Smooth muscle cell (in vitro differentiated cells): Measurements from ENCODE around the gene SPOCD1. TPM values are rescaled to one million over a fixed set of nuclear protein-coding genes. Genes with fewer than 3 reads are reported as not detected.

ENCODE experiments used
- DNase-seq: peaks from one replicate; lab custom pipeline; 2025; ENCODE audit not compliant: unreplicated experiment; lab: John Stamatoyannopoulos, UW
- H2AFZ ChIP-seq: fragments of 200-600 bp; sonication (generic); 2 replicates; pipeline ENCODE4 v1.6.0; 2016; ENCODE audit warnings: antibody characterized with exemption, low read depth, mild to moderate bottlenecking
- H3F3A ChIP-seq: fragments of 200-600 bp; sonication (generic); 2 replicates; pipeline ENCODE4 v1.6.0; 2017; ENCODE audit warnings: antibody characterized with exemption, low read depth
- H3K27ac ChIP-seq: fragments of 200-600 bp; sonication (generic); 2 replicates; pipeline ENCODE4 v1.5.1; 2016; ENCODE audit warnings: low read depth, mild to moderate bottlenecking
- H3K27me3 ChIP-seq: fragments of 200-600 bp; sonication (generic); 2 replicates; pipeline ENCODE4 v1.6.1; 2016; ENCODE audit warnings: low read depth, mild to moderate bottlenecking
- H3K36me3 ChIP-seq: fragments of 200-600 bp; sonication (generic); 2 replicates; pipeline ENCODE4 v1.5.1; 2016; ENCODE audit warnings: low read depth
- H3K4me1 ChIP-seq: fragments of 200-600 bp; sonication (generic); 2 replicates; pipeline ENCODE4 v1.5.1; 2016; ENCODE audit warnings: low read depth
- H3K4me2 ChIP-seq: fragments of 200-600 bp; sonication (generic); 2 replicates; pipeline ENCODE4 v1.6.0; 2016; ENCODE audit warnings: mild to moderate bottlenecking
- H3K4me3 ChIP-seq: fragments of 200-600 bp; sonication (generic); 2 replicates; pipeline ENCODE4 v1.5.1; 2016; ENCODE audit warnings: mild to moderate bottlenecking
- H3K79me2 ChIP-seq: fragments of 200-600 bp; sonication (generic); 2 replicates; pipeline ENCODE4 v1.6.0; 2016; ENCODE audit warnings: low read depth, mild to moderate bottlenecking
- H3K9ac ChIP-seq: fragments of 200-600 bp; sonication (generic); 2 replicates; pipeline ENCODE4 v1.6.0; 2016; ENCODE audit warnings: low read depth
- H3K9me3 ChIP-seq: fragments of 200-600 bp; sonication (generic); replicated peaks from 2 replicates; pipeline ENCODE4 v1.5.1; 2016; ENCODE audit warnings: low read depth
- H4K20me1 ChIP-seq: fragments of 200-600 bp; sonication (generic); 2 replicates; pipeline ENCODE4 v1.6.0; 2016; ENCODE audit warnings: low read depth
- CTCF ChIP-seq: fragments of 200-600 bp; sonication (generic); IDR thresholded peaks from 2 replicates; pipeline ENCODE4 v1.5.1; 2017; ENCODE audit warnings: borderline replicate concordance, mild to moderate bottlenecking, antibody characterized with exemption; ENCODE audit not compliant: insufficient read depth, poor library complexity, severe bottlenecking
- WGBS: methylation state at CpG from one replicate; pipeline ENCODE4 v1.1.7; 2016; ENCODE audit warnings: low lambda C conversion rate; 5-methylcytosine and 5-hydroxymethylcytosine counted together
- polyA plus RNA-seq: library from polyadenylated mRNA; unstranded; fragments of >200 nt; fragmentation: Nextera tagmentation; extraction: Ambion mirVana; gene quantifications from 2 replicates; pipeline ENCODE4 v1.2.1, GENCODE V29; 2016
- total RNA-seq: library from RNA; depleted of rRNA; stranded (reverse); fragments of >200 nt; gene quantifications from 2 replicates; pipeline ENCODE4 v1.2.3, GENCODE V29; 2014

Gene SPOCD1
- total and polyA plus RNA-seq, 2 experiments from 2014 or later: 39.5 to 45.3 TPM

GRCh38 chr1:31855038-31855845 is 39.4 kb upstream of the SPOCD1 start:
- Histone ChIP-seq H3K79me2 (no peaks in the 10 kb centered on the region), H3K4me3 (no peak overlapping the region), H3F3A (no peaks in the 10 kb centered on the region), H2AFZ (peak overlapping the region; percentile 94), H4K20me1 (no peaks in the 10 kb centered on the region), H3K4me2 (peak overlapping the region; percentile 37), H3K27me3 (no peaks in the 10 kb centered on the region), H3K9me3 (no peaks in the 10 kb centered on the region), H3K36me3 (no peaks in the 10 kb centered on the region), H3K9ac (no peak overlapping the region), H3K27ac (no peak overlapping the region), H3K4me1 (no peaks in the 10 kb centered on the region)
- DNase-seq: no peak
- no peak for TF ChIP-seq CTCF
- WGBS: 90% methylated on average over 12 of the region's 12 CpGs

GRCh38 chr1:31849653-31850052 is 33.8 kb upstream of the SPOCD1 start:
- no peak overlapping the region for H2AFZ ChIP-seq
- 87% methylated on average over 5 of the region's 5 CpGs for WGBS
- no peak for DNase-seq
- H3K9ac ChIP-seq: no peak overlapping the region
- no peak overlapping the region for H3K4me2 ChIP-seq
- no peaks in the 10 kb centered on the region for H3K79me2 ChIP-seq
- H3K27me3 ChIP-seq: no peaks in the 10 kb centered on the region
- no peaks in the 10 kb centered on the region for H3F3A ChIP-seq
- no peak overlapping the region for H3K4me3 ChIP-seq
- no peaks in the 10 kb centered on the region for H3K9me3 ChIP-seq
- H3K36me3 ChIP-seq: no peaks in the 10 kb centered on the region
- no peak overlapping the region for H3K27ac ChIP-seq
- no peaks in the 10 kb centered on the region for H3K4me1 ChIP-seq
- no peaks in the 10 kb centered on the region for H4K20me1 ChIP-seq
- no peak for TF ChIP-seq CTCF

- H3F3A ChIP-seq: no peaks in the 10 kb centered on the region
- H3K4me1 ChIP-seq: no peaks in the 10 kb centered on the region
- H3K27me3 ChIP-seq: no peaks in the 10 kb centered on the region
- H3K9me3 ChIP-seq: no peaks in the 10 kb centered on the region
- 90% methylated on average over 11 of the region's 11 CpGs for WGBS
- no peak overlapping the region for H3K4me3 ChIP-seq
- H3K79me2 ChIP-seq: no peaks in the 10 kb centered on the region
- H4K20me1 ChIP-seq: no peaks in the 10 kb centered on the region
- no peaks in the 10 kb centered on the region for H3K36me3 ChIP-seq
- no peak overlapping the region for H2AFZ ChIP-seq
- no peak overlapping the region for H3K4me2 ChIP-seq
- DNase-seq: no peak
- H3K9ac ChIP-seq: no peak overlapping the region
- no peak overlapping the region for H3K27ac ChIP-seq
- TF ChIP-seq CTCF: no peak
Observed at GRCh38 chr1:31848381-31848897, 32.6 kb upstream of the SPOCD1 start.

GRCh38 chr1:31846484-31846883 is 30.7 kb upstream of the SPOCD1 start:
- Histone ChIP-seq H4K20me1 (no peaks in the 10 kb centered on the region), H3K27me3 (no peaks in the 10 kb centered on the region), H3K4me1 (no peaks in the 10 kb centered on the region), H3K27ac (no peak overlapping the region), H3K79me2 (no peaks in the 10 kb centered on the region), H3K9me3 (no peaks in the 10 kb centered on the region), H3K4me2 (no peak overlapping the region), H3K9ac (no peak overlapping the region), H2AFZ (no peak overlapping the region), H3K36me3 (no peaks in the 10 kb centered on the region), H3F3A (no peaks in the 10 kb centered on the region), H3K4me3 (no peak overlapping the region)
- TF ChIP-seq CTCF: no peak
- no peak for DNase-seq
